ENCODE measurements around the gene RHOF. TPM values are rescaled to one million over a fixed set of nuclear protein-coding genes. Genes with fewer than 3 reads are reported as not detected.

RHOF gene
- total and polyA plus RNA-seq, 2 of the 13 experiments (the other 11 are each of a cell fraction or from before 2014, with no cell fraction given) = 14.6 to 32.2 TPM

DNA sequence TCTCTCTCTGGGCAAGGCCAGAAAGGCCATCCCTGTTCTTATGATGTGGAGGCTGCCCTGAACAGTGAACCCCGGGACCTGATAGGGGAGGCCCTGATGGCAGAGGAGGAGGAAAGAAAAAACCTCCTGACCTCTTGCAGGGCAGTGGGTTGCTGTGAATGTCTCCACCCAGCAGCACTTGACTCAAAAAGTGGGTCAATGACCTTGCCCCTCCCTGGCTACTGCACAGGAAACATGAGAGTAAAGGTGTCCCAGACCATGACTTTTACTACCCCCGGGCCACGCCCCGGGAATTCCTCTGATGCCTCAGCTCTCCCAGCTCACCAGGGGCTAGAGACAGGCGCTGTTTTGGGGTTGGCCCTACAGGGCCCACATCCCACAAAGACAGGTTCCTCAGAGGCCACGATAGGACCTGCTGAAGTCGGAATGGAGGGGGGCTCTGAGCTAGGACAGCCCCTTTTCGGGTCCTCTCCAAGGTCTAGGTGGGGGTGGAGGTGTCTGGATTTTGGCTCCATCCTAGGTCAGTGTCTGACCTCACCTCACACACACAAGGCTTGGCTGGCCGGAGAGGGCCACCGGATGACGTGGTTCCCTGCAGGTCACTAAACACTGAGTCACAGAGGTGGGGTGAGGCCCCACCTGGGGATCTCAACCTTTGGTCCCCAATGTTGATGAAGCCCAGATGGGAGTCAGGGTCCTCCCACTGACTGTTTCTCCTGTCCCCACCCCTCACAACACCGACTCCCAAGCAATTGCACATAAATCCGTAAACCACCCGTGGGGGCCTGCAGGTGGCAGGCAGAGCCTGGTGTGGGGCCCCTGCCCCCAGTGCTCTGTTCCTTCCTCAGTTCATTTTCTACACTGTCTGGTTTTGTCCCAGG, 1.6 kb downstream of the RHOF start (continued):
- TF ChIP-seq KLF16 (CRISPR knock-in tag; IDR thresholded peaks at IDR 0.05) (no peak), ZNF776 (CRISPR knock-in tag; IDR thresholded peaks at IDR 0.05) (no peak), ZNF282 (IDR thresholded peaks at IDR 0.05; ENCODE audit: partially characterized antibody) (no peak), ZBTB7A (CRISPR knock-in tag; IDR thresholded peaks at IDR 0.05) (no peak), RFXAP (CRISPR knock-in tag; IDR thresholded peaks at IDR 0.05; ENCODE audit: borderline replicate concordance) (no peak), RAD51 (IDR thresholded peaks at IDR 0.05; ENCODE audit: borderline replicate concordance) (no peak), MLLT10 (CRISPR knock-in tag; IDR thresholded peaks at IDR 0.05) (no peak), SMAD3 (CRISPR knock-in tag; IDR thresholded peaks at IDR 0.05) (no peak), PCBP2 (optimal IDR thresholded peaks at IDR 0.05; ENCODE audit: low read depth, low read length, poor library complexity, severe bottlenecking) (no peak), ZBTB1 (CRISPR knock-in tag; IDR thresholded peaks at IDR 0.05; ENCODE audit: borderline replicate concordance) (no peak), SMAD9 (CRISPR knock-in tag; IDR thresholded peaks at IDR 0.05) (no peak), ZNF615 (CRISPR knock-in tag; IDR thresholded peaks at IDR 0.05; ENCODE audit: borderline replicate concordance) (no peak), ZNF143 (CRISPR knock-in tag; IDR thresholded peaks at IDR 0.05) (no peak), PLRG1 (conservative IDR thresholded peaks at IDR 0.05) (no peak), SOX13 (IDR thresholded peaks at IDR 0.05) (no peak), SOX13 (CRISPR knock-in tag; conservative IDR thresholded peaks at IDR 0.05 in 1 of 2, IDR thresholded peaks at IDR 0.05 in 1 of 2) (0 out of 4 replicates have a peak, but pooled peaks of 1 of the 2 experiments have one; percentile 8), KLF11 (CRISPR knock-in tag; IDR thresholded peaks at IDR 0.05) (no peak)
- TF ChIP-seq, protein P1, sequence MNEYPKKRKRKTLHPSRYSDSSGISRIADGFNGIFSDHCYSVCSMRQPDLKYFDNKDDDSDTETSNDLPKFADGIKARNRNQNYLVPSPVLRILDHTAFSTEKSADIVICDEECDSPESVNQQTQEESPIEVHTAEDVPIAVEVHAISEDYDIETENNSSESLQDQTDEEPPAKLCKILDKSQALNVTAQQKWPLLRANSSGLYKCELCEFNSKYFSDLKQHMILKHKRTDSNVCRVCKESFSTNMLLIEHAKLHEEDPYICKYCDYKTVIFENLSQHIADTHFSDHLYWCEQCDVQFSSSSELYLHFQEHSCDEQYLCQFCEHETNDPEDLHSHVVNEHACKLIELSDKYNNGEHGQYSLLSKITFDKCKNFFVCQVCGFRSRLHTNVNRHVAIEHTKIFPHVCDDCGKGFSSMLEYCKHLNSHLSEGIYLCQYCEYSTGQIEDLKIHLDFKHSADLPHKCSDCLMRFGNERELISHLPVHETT (CRISPR knock-in tag; conservative IDR thresholded peaks at IDR 0.05) = no peak
- TF ChIP-seq, protein P2, sequence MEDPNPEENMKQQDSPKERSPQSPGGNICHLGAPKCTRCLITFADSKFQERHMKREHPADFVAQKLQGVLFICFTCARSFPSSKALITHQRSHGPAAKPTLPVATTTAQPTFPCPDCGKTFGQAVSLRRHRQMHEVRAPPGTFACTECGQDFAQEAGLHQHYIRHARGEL (CRISPR knock-in tag; IDR thresholded peaks at IDR 0.05) = no peak
- TF ChIP-seq, protein P3, sequence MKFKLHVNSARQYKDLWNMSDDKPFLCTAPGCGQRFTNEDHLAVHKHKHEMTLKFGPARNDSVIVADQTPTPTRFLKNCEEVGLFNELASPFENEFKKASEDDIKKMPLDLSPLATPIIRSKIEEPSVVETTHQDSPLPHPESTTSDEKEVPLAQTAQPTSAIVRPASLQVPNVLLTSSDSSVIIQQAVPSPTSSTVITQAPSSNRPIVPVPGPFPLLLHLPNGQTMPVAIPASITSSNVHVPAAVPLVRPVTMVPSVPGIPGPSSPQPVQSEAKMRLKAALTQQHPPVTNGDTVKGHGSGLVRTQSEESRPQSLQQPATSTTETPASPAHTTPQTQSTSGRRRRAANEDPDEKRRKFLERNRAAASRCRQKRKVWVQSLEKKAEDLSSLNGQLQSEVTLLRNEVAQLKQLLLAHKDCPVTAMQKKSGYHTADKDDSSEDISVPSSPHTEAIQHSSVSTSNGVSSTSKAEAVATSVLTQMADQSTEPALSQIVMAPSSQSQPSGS (CRISPR knock-in tag; IDR thresholded peaks at IDR 0.05) = no peak
- TF ChIP-seq, protein P4, sequence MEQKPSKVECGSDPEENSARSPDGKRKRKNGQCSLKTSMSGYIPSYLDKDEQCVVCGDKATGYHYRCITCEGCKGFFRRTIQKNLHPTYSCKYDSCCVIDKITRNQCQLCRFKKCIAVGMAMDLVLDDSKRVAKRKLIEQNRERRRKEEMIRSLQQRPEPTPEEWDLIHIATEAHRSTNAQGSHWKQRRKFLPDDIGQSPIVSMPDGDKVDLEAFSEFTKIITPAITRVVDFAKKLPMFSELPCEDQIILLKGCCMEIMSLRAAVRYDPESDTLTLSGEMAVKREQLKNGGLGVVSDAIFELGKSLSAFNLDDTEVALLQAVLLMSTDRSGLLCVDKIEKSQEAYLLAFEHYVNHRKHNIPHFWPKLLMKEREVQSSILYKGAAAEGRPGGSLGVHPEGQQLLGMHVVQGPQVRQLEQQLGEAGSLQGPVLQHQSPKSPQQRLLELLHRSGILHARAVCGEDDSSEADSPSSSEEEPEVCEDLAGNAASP (CRISPR knock-in tag; IDR thresholded peaks at IDR 0.05; ENCODE audit: borderline replicate concordance) = peak; percentile 10; the same call in 1 of the 2 replicates
- TF ChIP-seq, protein P5, sequence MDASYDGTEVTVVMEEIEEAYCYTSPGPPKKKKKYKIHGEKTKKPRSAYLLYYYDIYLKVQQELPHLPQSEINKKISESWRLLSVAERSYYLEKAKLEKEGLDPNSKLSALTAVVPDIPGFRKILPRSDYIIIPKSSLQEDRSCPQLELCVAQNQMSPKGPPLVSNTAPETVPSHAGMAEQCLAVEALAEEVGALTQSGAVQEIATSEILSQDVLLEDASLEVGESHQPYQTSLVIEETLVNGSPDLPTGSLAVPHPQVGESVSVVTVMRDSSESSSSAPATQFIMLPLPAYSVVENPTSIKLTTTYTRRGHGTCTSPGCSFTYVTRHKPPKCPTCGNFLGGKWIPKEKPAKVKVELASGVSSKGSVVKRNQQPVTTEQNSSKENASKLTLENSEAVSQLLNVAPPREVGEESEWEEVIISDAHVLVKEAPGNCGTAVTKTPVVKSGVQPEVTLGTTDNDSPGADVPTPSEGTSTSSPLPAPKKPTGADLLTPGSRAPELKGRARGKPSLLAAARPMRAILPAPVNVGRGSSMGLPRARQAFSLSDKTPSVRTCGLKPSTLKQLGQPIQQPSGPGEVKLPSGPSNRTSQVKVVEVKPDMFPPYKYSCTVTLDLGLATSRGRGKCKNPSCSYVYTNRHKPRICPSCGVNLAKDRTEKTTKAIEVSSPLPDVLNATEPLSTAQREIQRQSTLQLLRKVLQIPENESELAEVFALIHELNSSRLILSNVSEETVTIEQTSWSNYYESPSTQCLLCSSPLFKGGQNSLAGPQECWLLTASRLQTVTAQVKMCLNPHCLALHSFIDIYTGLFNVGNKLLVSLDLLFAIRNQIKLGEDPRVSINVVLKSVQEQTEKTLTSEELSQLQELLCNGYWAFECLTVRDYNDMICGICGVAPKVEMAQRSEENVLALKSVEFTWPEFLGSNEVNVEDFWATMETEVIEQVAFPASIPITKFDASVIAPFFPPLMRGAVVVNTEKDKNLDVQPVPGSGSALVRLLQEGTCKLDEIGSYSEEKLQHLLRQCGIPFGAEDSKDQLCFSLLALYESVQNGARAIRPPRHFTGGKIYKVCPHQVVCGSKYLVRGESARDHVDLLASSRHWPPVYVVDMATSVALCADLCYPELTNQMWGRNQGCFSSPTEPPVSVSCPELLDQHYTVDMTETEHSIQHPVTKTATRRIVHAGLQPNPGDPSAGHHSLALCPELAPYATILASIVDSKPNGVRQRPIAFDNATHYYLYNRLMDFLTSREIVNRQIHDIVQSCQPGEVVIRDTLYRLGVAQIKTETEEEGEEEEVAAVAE (CRISPR knock-in tag; IDR thresholded peaks at IDR 0.05; ENCODE audit: borderline replicate concordance) = no peak

All from HepG2 (cell line).